NCI-H2029 treated with DMSO at 0.1 percent for 48 hours (cell line): Measurements from ENCODE around the gene RBMY1B.
"Not testable (repeated sequence)": the region's sequence is repeated elsewhere in the genome, so short reads cannot be mapped to it uniquely, and the experiment has no call there.

Experiments used
- DNase-seq: peaks from one replicate; lab custom pipeline; 2025; lab: John Stamatoyannopoulos, UW

The RBMY1B gene

GRCh38 chrY:21511038-21511437, at the start of gene RBMY1B:
TSS of gene RBMY1B (plus strand) at chrY:21511338. CDS start at chrY:21513351, 2,013 bp downstream.
- DNase-seq: not testable (repeated sequence)

- not testable (repeated sequence) for DNase-seq
Measured at GRCh38 chrY:21462915-21463314, 48.2 kb upstream of the RBMY1B start.

- no peak for DNase-seq
Measured at GRCh38 chrY:21482967-21483366, 28.2 kb upstream of the RBMY1B start.

- not testable (repeated sequence) for DNase-seq
Measured at GRCh38 chrY:21534579-21534978, 23.4 kb downstream of the RBMY1B start, which contains the start of gene RBMY1A1. TSS of gene RBMY1A1 (plus strand) at chrY:21534879. CDS start at chrY:21536892, 2,013 bp downstream.

GRCh38 chrY:21559316-21559984, 48.3 kb downstream of the RBMY1B start:
- DNase-seq: not testable (repeated sequence)
